Mesendoderm (in vitro differentiated cells): ENCODE results near the gene MZT2B.
"Not testable (repeated sequence)": the region's sequence is repeated elsewhere in the genome, so short reads cannot be mapped to it uniquely, and the experiment has no call there.

Experiments
- DNase-seq: peaks from one replicate; pipeline ENCODE4 v3.0.0; 2013
- H2AK5ac ChIP-seq: 2 replicates; pipeline ENCODE4 v1.6.1; 2013; ENCODE audit warnings: low read length, inconsistent platforms
- H2BK120ac ChIP-seq: 2 replicates; pipeline ENCODE4 v1.6.1; 2013; ENCODE audit warnings: low read depth, mild to moderate bottlenecking, low read length, moderate library complexity, mixed read lengths
- H2BK15ac ChIP-seq: replicated peaks from 2 replicates; pipeline ENCODE4 v1.6.1; 2013; ENCODE audit warnings: low read depth, mild to moderate bottlenecking, moderate library complexity
- H2BK5ac ChIP-seq: 2 replicates; pipeline ENCODE4 v1.6.1; 2013; ENCODE audit warnings: low read length, inconsistent platforms
- H3K18ac ChIP-seq: 2 replicates; pipeline ENCODE4 v1.6.1; 2013; ENCODE audit warnings: mild to moderate bottlenecking, low read length, mixed read lengths
- H3K23ac ChIP-seq: one replicate; pipeline ENCODE4 v1.6.1; 2013; ENCODE audit warnings: low read length
- H3K27ac ChIP-seq: 2 replicates; pipeline ENCODE4 v1.5.1; 2013; ENCODE audit warnings: low read depth, mild to moderate bottlenecking, inconsistent platforms, low read length, moderate library complexity
- H3K27me3 ChIP-seq: 2 replicates; pipeline ENCODE4 v1.6.1; 2013; ENCODE audit warnings: low read length, control low read depth, mild to moderate bottlenecking, inconsistent platforms; ENCODE audit not compliant: insufficient read depth, poor library complexity
- H3K36me3 ChIP-seq: 2 replicates; pipeline ENCODE4 v1.6.1; 2013; ENCODE audit warnings: low read length, inconsistent platforms; ENCODE audit not compliant: control insufficient read depth, insufficient read depth
- H3K4ac ChIP-seq: one replicate; pipeline ENCODE4 v1.6.1; 2013; ENCODE audit warnings: low read depth, mild to moderate bottlenecking, low read length, moderate library complexity
- H3K4me1 ChIP-seq: 2 replicates; pipeline ENCODE4 v1.6.1; 2013; ENCODE audit warnings: low read depth, low read length, inconsistent platforms; ENCODE audit not compliant: control insufficient read depth
- H3K4me2 ChIP-seq: 2 replicates; pipeline ENCODE4 v1.6.1; 2013; ENCODE audit warnings: low read length
- H3K4me3 ChIP-seq: 2 replicates; pipeline ENCODE4 v1.5.1; 2013; ENCODE audit warnings: mild to moderate bottlenecking, low read length
- H3K56ac ChIP-seq: one replicate; pipeline ENCODE4 v1.6.1; 2013; ENCODE audit warnings: low read length
- H3K79me1 ChIP-seq: 2 replicates; pipeline ENCODE4 v1.6.1; 2013; ENCODE audit warnings: low read length, inconsistent platforms
- H3K79me2 ChIP-seq: 2 replicates; pipeline ENCODE4 v1.6.1; 2013; ENCODE audit warnings: mild to moderate bottlenecking, low read length; ENCODE audit not compliant: control insufficient read depth, insufficient read depth
- H3K9ac ChIP-seq: 2 replicates; pipeline ENCODE4 v1.6.1; 2013; ENCODE audit warnings: low read length, inconsistent platforms
- H4K5ac ChIP-seq: one replicate; pipeline ENCODE4 v1.6.1; 2013; ENCODE audit warnings: low read length
- H4K8ac ChIP-seq: one replicate; pipeline ENCODE4 v1.6.1; 2013; ENCODE audit warnings: low read depth, mild to moderate bottlenecking, control low read depth, low read length, moderate library complexity
- WGBS: extraction: QIAGEN DNeasy Blood & Tissue Kit; methylation state at CpG from one replicate; pipeline ENCODE4 v1.1.7; 2013; ENCODE audit warnings: low lambda C conversion rate, missing lambda C conversion rate; ENCODE audit not compliant: insufficient coverage; ENCODE audit errors: extremely low coverage; 5-methylcytosine and 5-hydroxymethylcytosine counted together

MZT2B gene

DNA sequence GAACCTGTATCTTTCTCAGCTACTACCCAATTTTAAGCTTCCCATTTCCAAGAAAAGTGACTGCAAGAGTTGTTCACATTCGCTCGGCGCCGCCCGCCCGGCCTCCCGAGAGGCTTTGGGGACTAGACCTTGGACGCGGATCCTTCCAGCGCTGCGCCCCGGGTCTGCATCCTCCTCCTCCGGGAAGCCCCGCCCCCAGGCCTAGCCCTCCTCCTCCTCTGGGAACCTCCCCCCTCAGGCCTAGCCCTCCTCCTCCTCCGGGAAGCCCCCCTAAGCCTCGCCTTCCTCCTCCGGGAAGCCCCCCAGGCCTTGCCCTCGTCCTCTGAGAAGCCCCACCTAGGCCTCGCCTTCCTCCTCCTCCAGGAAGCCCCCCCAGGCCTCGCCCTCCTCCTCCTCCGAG is 45.9 kb downstream of the MZT2B start:
- H3K4me1 ChIP-seq, H4K8ac ChIP-seq, H3K9ac ChIP-seq, H3K23ac ChIP-seq, H3K79me1 ChIP-seq, H3K27ac ChIP-seq, H3K4me3 ChIP-seq, DNase-seq, H2BK120ac ChIP-seq, H3K4ac ChIP-seq, H3K36me3 ChIP-seq, H2BK15ac ChIP-seq, H3K4me2 ChIP-seq, H2BK5ac ChIP-seq, H3K18ac ChIP-seq, H3K27me3 ChIP-seq, H3K79me2 ChIP-seq, H3K56ac ChIP-seq, H4K5ac ChIP-seq, H2AK5ac ChIP-seq: not testable (repeated sequence)
- WGBS: no CpG with 5 or more reads among the region's 21 CpGs

DNA sequence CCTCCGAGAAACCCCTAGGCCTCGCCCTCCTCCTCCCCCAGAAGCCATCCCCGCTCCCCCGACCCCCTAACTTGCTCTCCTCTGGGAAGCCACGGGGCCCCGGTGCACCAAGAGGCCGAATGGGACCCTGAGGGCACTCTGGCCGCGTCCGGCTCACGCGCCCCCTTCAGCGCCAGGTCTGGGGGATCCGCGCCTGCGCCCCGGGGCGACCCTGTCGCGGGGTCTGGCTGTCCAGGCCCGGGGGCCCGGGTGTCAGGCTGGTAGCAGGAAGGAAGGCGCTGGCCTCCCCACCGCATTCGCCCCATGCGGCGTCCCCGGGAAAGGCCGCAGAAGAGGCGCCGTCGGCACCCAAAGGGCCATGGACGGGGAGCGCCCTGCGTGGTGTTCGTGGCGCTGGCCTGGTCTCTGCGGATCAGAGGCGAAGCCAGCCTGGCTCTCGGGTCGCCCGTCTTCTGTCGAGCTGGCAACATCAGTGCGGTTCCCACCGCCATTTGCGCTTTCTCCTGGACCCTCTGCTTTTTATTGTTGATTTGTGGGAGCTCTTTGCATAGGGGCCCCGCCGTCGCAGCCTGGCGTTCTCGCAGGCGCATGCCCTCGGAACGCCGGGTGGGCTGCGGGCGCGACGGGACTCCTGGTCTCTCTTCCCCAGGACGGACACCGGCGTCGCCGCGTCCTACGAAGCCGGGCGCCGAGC is 46.6 kb downstream of the MZT2B start:
- H2BK5ac ChIP-seq, H3K36me3 ChIP-seq, H4K5ac ChIP-seq, H3K27me3 ChIP-seq, H3K27ac ChIP-seq, H3K4me1 ChIP-seq, H4K8ac ChIP-seq, H3K23ac ChIP-seq, H3K4ac ChIP-seq, H3K9ac ChIP-seq, H3K56ac ChIP-seq, H3K79me2 ChIP-seq, DNase-seq, H3K79me1 ChIP-seq, H2BK15ac ChIP-seq, H3K4me3 ChIP-seq, H2BK120ac ChIP-seq, H3K4me2 ChIP-seq, H3K18ac ChIP-seq, H2AK5ac ChIP-seq: not testable (repeated sequence)
- WGBS: no CpG with 5 or more reads among the region's 69 CpGs

DNA sequence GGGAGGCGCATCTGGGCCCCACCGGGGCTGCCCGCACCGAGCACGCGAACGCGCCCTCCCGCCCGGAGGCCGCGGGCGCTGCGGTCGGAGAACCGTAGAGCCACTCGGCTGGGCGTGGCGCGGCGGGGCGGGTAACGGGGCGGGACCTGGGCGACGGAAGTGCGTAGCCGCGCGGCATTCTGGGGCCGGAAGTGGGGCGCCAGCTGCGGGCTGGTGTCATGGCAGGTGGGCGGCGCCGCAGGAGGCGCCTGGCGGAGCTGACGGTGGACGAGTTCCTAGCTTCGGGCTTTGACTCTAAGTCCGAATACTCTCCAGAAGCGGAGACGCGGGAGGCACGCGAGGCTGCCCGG is 47.1 kb downstream of the MZT2B start:
- H2AK5ac ChIP-seq, H3K23ac ChIP-seq, H3K4me2 ChIP-seq, DNase-seq, H3K27me3 ChIP-seq, H3K4me3 ChIP-seq, H3K56ac ChIP-seq, H3K79me2 ChIP-seq, H2BK15ac ChIP-seq, H3K9ac ChIP-seq, H3K18ac ChIP-seq, H2BK5ac ChIP-seq, H3K4ac ChIP-seq, H3K27ac ChIP-seq, H4K5ac ChIP-seq, H3K4me1 ChIP-seq, H4K8ac ChIP-seq, H2BK120ac ChIP-seq, H3K36me3 ChIP-seq, H3K79me1 ChIP-seq: not testable (repeated sequence)
- no CpG with 5 or more reads among the region's 48 CpGs for WGBS

DNA sequence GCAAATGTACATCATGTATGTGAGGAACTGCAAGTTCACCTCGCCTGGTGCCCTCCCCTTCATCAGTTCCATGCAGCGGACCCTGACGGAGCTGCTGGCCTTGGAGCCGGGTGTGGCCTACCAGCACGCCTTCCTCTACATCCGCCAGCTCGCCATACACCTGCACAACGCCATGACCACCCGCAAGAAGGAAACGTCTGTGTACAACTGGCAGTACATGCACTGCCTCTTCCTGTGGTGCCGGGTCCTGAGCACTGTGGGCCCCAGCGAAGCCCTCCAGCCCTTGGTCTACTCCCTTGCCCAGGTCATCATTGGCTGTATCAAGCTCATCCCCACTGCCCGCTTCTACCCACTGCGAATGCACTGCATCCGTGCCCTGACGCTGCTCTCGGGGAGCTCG is 48.3 kb downstream of the MZT2B start:
- H4K5ac ChIP-seq, H2BK5ac ChIP-seq, H3K27me3 ChIP-seq, H3K79me2 ChIP-seq, H3K36me3 ChIP-seq, H3K56ac ChIP-seq, H3K79me1 ChIP-seq, H3K4me2 ChIP-seq, H3K18ac ChIP-seq, H3K9ac ChIP-seq, H2AK5ac ChIP-seq, H3K4me1 ChIP-seq, H2BK120ac ChIP-seq, H4K8ac ChIP-seq, H3K4me3 ChIP-seq, H3K23ac ChIP-seq, H3K27ac ChIP-seq, H2BK15ac ChIP-seq, DNase-seq, H3K4ac ChIP-seq: not testable (repeated sequence)
- no CpG with 5 or more reads among the region's 18 CpGs for WGBS

DNA sequence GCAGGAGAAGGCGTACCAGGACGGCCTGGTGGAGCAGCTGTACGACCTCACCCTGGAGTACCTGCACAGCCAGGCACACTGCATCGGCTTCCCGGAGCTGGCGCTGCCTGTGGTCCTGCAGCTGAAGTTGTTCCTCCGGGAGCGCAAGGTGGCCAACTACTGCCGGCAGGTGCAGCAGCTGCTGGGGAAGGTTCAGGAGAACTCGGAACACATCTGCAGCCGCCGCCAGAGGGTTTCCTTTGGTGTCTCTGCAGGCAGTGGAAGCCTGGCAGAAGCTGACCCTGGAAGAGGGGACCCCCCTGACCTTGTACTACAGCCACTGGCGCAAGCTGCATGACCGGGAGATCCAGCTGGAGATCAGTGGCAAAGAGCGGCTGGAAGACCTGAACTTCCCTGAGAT is 48.8 kb downstream of the MZT2B start:
- H3K4me3 ChIP-seq: not testable (repeated sequence)
- WGBS: no CpG with 5 or more reads among the region's 15 CpGs

DNA sequence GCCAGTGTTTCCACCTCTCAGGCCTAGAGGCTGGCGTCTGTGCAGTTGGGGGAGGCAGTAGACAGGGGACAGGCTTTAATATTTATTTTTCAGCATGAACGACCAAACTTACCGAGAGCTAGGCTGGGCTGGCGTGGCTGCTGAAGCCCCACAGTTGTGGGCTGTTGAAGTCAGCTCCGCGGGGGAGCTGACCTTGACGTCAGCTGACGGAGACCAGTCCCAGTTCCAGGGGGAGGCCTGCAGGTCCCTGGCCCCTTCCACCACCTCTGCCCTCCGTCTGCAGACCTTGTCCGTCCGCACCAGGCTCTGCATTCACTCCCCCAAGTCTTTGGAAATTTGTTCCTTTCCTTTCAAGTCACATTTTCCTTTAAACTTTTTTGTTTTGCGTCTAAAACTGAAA is 49.6 kb downstream of the MZT2B start:
- no peak overlapping the region for H3K9ac ChIP-seq
- no peak overlapping the region for H2BK15ac ChIP-seq
- DNase-seq: no peak
- no peak overlapping the region for H4K5ac ChIP-seq
- no peak overlapping the region for H4K8ac ChIP-seq
- no peaks in the 10 kb centered on the region for H3K36me3 ChIP-seq
- no peak overlapping the region for H3K18ac ChIP-seq
- no peak overlapping the region for H3K23ac ChIP-seq
- H3K4me1 ChIP-seq: no peaks in the 10 kb centered on the region
- no peaks in the 10 kb centered on the region for H3K27me3 ChIP-seq
- H3K4me2 ChIP-seq: no peak overlapping the region
- H3K56ac ChIP-seq: no peak overlapping the region
- H3K4me3 ChIP-seq: no peak overlapping the region
- H2BK5ac ChIP-seq: no peak overlapping the region
- no peak overlapping the region for H2AK5ac ChIP-seq
- H2BK120ac ChIP-seq: no peak overlapping the region
- H3K79me2 ChIP-seq: no peaks in the 10 kb centered on the region
- WGBS: no CpG with 5 or more reads among the region's 12 CpGs
- no peaks in the 10 kb centered on the region for H3K79me1 ChIP-seq
- H3K27ac ChIP-seq: no peak overlapping the region
- H3K4ac ChIP-seq: no peak overlapping the region

More for the DNA sequence above, 48.8 kb downstream of the MZT2B start:
- not testable (repeated sequence) for H3K36me3 ChIP-seq, H3K27me3 ChIP-seq, H2BK15ac ChIP-seq, H3K4me2 ChIP-seq, H3K18ac ChIP-seq, H3K56ac ChIP-seq, H4K8ac ChIP-seq, H3K79me2 ChIP-seq, DNase-seq, H2AK5ac ChIP-seq, H3K9ac ChIP-seq, H2BK120ac ChIP-seq, H3K23ac ChIP-seq, H3K27ac ChIP-seq, H3K79me1 ChIP-seq, H2BK5ac ChIP-seq, H3K4me1 ChIP-seq, H4K5ac ChIP-seq, H3K4ac ChIP-seq
